GM21423 (cell line): ENCODE data around the gene IL1F10.
A peak's percentile ranks its signal among the peaks of the same experiment; 100 is the strongest.
"Not testable (repeated sequence)": the region's sequence is repeated elsewhere in the genome, so short reads cannot be mapped to it uniquely, and the experiment has no call there.

Experiments used
- ATAC-seq: cut with Tn5 transposase; IDR thresholded peaks from one replicate; pipeline ENCODE4 v1.9.1; 2021; ENCODE audit warnings: mild to moderate bottlenecking, moderate library complexity; ENCODE audit not compliant: unreplicated experiment

IL1F10 gene

DNA sequence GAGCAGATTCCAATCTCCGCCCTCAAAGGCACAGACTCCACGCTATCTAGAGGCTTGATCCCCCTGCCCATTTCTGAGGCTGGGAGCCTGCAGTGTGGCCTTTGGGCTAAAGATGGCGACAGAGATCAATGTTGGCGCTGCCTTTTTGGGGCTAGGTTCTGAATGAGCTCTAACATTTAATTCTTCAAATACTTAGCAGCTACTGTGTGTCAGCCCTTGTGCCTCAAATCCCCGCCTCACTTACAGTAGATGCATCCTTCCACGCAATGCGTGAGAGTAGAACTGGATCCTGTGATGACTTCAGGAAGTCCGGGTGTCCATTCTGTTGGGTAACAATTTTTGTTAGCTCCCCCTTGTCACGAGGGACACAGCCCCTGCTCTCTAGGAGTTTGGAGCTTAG lies 12.4 kb downstream of the IL1F10 start:
- no peak for ATAC-seq

- ATAC-seq: no peak
These were observed 13.9 kb downstream of the IL1F10 start for GRCh38 chr2:113081488-113082210.

- ATAC-seq: no peak
These were observed 15.5 kb downstream of the IL1F10 start for GRCh38 chr2:113083296-113083695.

DNA sequence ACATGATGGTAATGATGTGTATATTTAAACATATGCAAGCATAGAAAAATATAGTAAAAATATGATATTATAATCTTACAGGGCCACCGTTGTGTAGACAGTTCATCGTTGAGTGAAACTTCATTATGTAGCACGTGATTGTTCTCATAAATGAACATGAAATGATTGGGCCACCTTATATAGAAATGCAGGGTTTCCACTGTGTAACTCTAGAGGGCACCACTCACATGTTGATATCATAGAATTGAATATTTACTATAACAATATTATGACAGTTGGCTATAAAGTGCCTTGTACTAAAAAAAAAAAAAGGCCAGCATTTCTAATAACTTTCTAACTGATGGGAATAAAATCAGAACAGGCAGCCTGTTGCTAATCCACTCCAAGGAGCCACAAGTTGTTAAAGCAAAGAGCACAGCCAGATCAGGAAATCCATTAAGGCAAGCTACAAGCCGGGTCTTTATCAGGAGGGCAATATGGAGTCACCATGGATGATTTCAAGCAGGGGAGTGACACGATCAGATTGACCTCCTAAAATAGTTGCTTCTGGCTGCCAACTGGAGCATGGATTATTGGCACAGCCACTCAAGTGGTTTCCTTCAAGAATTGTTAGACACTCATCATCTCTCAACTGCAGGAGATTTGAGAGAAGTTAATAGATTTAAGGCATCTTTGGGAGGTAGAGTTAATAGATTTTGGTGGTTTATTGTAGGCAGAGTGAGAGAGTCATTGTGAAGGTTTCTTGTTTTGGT lies 16.7 kb downstream of the IL1F10 start:
- ATAC-seq: no peak

- no peak for ATAC-seq
These were observed 17.8 kb downstream of the IL1F10 start for GRCh38 chr2:113085542-113085941.

GRCh38 chr2:113088213-113088992 lies 20.6 kb downstream of the IL1F10 start:
- ATAC-seq: no peak

DNA sequence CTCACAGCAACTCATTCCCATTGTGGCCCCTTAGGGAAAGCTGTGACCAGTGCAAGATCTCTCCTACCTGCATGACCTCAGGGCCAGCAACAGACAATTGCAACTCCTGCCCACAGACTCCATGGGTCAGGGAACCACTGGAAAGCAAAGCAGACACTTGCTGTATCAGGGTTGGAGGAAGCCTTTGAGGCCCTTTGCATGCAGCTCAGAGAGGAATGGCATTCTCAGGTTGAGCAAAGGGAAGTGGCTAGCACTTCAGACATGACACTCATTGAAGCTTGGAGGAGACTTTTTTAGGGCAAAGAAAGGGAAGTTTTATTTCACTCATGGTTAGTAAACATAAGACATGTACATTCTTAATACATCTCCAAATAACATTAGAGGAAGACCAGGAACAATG lies 22.1 kb downstream of the IL1F10 start:
- ATAC-seq: no peak

DNA sequence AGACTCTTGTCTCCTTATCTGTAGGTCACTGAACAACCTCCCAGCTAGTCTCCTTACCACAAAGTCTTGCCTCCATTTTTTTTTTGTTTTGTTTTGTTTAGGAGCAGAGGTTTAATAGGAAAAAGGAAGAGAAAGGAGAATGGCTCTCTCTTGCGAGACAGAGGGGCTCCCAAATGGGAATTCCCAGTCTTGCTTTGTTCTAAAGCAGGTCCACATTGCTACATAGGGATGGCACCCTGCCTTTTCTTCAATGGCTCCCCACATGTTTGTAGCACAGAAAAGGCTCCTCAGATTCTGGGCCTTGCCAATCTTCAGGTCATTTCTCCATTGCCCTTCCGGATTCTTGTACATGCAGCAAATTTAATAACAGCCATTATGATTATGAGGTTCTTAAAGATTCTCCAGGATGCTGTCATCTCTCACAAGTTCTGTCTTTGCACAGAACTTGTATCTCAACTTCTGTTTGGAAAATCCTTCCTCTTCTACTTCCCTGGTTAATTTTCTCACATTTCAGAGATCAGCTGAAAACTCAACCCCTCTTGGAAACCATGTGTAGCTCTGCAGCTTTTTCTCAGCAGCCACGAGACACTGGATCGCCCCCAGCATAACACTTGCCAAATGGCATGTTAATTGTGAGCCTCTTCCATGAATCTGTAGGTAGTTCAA lies 23.6 kb downstream of the IL1F10 start:
- ATAC-seq: no peak

DNA sequence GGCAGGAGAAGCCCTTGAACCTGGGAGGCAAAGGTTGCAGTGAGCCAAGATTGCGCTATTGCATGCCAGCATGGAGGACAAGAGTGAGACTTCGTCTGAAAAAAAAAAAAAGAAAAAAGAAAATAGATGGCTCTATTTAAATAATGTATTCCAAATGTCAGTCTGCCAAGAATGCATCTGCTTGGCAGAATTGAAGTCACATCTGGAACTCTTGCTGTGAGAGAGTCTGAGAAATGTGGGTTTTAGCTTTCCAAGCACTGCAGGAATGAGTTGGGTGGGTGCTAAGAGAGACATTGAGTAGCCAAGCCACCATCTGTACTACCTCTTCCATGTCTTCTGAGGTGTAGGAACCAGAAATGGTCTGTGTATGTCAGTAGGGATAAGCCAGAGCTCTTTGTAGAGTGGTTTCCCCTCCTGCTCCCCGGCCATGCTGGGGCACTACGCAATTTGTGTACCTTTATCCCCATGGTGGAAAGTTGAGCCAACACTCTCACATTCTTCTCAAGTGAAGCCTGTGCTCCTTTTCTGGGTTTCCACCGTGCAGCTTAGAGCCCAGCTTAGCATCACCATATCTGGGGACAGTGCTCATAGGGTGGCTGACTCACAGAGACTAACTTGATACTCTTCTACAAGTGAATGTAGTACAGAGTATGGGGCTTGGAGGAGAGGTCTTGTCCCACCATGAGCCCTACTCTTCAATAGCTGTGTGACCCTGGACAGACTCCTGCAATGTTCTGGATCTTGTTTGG lies 25.3 kb downstream of the IL1F10 start:
- no peak for ATAC-seq

DNA sequence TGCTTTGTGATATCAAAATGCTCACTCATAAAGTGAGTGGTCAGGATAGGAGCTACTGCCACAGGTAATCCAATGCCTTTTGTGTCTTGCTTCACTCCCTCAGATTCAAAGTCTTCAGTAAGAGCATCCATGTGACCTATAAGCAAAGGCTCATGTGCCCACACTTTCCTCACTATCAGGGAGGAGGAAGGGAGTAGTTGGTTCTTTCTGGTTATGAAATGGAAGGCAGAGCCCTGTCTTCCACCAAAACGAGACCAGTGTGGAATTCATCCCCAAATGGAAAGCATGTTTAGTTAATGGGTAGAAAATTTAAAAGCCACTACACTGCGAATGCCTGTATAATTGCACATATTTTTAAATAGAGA lies 25.8 kb downstream of the IL1F10 start:
- ATAC-seq: no peak

- not testable (repeated sequence) for ATAC-seq
These were observed 28.5 kb downstream of the IL1F10 start for GRCh38 chr2:113096306-113096705.

- ATAC-seq: not testable (repeated sequence)
These were observed 29.3 kb downstream of the IL1F10 start for GRCh38 chr2:113096842-113097618.

GRCh38 chr2:113098041-113098440 lies 30.3 kb downstream of the IL1F10 start:
- ATAC-seq: peak; percentile 74

- ATAC-seq: no peak
These were observed 30.8 kb downstream of the IL1F10 start for GRCh38 chr2:113098532-113098931.

DNA sequence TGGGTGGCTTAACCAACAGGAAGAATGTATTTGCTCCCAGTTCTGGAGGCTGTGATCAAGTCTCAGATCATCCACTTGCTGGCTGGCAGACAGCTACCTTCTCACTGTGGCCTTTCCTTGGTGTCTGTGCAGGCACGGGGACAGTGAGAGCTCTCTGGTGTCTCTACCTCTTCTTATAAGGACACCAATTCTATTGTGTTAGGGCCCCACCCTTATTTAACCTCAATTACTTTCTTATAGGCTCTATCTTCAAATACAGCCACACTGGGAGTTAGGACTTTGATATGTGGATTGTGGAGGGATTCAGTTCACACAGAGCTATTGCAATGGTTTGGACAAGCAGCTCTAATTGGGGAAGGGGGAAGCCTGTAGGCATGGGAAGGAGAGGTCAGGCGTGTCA lies 34.4 kb downstream of the IL1F10 start:
- no peak for ATAC-seq

- ATAC-seq: no peak
These were observed 35.5 kb downstream of the IL1F10 start for GRCh38 chr2:113103277-113103676.

DNA sequence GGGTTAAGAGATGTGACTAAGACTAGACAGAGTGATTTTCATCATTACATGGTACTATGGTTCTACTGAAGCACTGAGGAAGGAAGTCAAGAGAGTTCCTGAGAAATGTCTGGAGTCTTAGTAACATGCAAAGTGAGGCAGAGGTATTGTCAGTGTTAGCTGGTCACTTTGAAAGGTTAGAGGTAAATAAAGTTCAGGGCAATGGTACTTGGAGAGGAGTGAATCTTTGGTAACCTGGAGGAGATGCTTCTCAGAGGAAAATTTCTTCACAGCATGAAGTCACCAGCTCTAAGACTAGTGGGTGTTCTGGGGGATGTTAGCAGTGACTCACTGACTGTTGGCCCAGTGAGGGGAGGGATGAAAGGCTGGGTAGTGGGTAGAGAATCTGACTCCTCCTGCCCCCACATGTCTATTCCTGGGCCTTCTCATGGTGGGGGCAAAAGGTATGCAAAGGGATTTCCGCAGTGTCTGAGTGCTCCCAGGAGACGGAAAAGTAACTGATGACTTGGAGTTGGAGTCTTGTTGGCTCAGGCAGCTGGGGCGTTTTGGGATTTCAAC lies 36.4 kb downstream of the IL1F10 start:
- no peak for ATAC-seq

DNA sequence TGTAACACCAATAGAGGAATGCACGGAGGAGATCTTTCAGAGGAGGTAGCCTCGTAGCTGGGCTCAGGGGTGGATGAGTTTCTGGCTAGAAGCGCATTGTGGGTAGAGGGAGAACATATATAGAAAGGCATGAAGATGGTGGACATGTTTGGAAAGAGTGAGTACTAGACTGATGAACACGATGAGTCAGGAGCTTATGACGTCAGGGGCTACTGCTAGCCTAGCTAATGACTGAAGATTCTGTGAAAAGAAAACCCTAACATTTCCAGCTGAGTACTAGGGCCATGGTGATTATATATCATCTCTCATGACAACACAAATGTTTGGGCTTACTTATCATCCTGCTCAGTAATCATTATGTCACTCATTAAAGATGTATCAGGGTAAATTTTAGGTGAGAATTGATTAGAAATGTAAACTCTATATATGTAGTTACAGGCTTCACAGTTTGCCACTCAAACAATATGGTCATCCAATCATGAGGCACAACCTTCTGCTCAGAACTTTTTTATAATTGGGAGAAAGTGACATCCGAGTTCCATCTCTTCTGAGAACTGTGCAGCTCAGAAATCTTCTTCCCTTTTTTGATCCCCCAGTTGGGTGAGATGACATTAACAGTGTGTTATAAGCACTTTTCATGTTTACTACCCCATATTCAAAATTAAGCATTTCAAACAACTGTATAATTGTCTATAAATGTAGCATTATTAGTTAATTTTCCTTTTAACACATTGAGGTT lies 37.4 kb downstream of the IL1F10 start:
- ATAC-seq: no peak

DNA sequence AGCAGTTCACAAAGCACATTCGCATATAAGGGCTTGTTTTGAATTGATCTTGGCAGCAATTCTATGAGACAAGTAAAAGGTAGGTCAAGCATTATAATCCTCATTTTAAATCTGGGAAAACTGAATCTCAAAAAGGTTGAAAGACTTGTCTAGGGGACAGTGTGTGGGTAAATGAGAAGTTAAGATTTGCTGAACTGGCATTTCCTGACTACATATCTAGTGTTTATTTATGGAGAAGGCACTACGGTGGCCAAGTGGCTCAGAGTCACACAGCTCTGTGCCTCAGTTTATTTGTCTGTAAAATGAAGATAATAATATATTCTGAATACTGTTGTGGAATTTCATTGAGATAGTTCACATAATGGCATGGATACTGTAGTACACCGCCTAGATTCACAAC lies 43.4 kb downstream of the IL1F10 start:
- ATAC-seq: no peak
